Activated CD8-positive, alpha-beta memory T cell treated with anti-CD3 and anti-CD28 coated beads, Interleukin-2, amount 50 U/mL, for 24 hours (primary cell): ENCODE measurements around the gene NAV2.
"Not testable (repeated sequence)": the region's sequence is repeated elsewhere in the genome, so short reads cannot be mapped to it uniquely, and the experiment has no call there.

ENCODE experiments used
- DNase-seq: peaks from one replicate; pipeline ENCODE4 v3.0.0-alpha.2; 2020; ENCODE audit errors: extremely low read depth

Gene NAV2

DNA sequence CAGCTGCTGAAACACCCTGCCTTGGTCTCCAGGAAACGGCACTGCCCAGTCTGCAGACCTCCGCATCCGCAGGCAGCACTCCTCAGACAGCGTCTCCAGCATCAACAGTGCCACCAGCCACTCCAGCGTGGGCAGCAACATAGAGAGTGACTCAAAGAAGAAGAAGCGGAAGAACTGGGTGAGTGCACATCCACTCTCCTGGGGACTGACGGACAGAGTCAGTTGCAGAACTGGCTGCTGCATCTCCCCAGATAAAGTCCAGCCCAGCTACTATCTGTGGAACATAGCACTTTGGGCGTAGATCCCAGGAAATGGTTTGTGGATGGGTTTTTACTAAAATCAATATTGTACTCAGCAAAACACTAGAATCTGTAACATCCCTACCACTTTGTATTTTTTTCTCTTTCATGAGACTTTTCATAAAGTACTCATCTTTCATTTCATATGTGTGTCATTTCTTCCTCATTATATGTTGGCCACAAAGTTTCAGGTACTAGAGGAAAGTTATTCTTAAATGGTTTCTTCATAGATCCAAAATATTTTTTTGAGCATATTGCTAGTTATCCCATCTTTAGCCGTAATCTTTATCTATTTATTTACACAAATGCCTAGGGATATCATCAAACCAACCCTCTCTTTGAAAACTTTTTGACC lies 367.5 kb downstream of the NAV2 start:
- DNase-seq = no peak

DNA sequence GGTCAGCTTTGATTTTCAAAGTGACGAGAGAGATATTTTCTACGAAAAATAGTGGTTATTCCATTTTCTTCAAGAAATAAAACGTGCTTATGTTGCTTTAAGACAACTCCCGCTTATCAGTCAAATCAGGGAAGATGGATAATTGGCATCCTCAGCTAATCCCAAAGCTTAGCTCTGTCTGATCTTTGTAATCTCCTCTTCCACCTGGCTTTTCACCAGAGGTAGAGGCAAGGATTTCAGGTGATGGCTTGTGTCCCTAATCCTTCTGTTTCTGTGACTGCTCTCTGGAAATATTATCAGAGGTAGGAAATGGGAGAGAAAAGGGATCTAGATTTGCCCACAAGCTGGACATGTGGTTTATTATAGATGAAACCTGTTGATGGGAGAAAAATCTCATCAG lies 368.7 kb downstream of the NAV2 start:
- DNase-seq = no peak

DNA sequence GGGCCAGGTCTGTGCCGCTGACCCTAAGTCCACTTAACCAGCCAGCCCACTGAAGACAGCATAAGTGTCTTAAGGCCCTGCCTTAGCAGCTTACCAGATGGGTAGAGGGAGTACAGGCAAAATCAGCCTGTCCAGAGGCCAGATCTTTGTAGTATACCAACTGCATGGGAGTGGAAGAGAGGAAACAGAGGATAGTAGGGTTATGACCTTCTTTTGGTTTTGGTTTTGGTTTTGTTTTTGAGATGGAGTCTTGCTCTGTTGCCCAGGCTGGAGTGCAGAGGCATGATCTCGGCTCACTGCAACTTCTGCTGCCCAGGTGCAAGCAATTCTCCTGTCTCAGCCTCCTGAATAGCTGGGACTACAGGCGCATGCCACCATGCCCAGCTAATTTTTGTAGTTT lies 371.2 kb downstream of the NAV2 start:
- not testable (repeated sequence) for DNase-seq

DNA sequence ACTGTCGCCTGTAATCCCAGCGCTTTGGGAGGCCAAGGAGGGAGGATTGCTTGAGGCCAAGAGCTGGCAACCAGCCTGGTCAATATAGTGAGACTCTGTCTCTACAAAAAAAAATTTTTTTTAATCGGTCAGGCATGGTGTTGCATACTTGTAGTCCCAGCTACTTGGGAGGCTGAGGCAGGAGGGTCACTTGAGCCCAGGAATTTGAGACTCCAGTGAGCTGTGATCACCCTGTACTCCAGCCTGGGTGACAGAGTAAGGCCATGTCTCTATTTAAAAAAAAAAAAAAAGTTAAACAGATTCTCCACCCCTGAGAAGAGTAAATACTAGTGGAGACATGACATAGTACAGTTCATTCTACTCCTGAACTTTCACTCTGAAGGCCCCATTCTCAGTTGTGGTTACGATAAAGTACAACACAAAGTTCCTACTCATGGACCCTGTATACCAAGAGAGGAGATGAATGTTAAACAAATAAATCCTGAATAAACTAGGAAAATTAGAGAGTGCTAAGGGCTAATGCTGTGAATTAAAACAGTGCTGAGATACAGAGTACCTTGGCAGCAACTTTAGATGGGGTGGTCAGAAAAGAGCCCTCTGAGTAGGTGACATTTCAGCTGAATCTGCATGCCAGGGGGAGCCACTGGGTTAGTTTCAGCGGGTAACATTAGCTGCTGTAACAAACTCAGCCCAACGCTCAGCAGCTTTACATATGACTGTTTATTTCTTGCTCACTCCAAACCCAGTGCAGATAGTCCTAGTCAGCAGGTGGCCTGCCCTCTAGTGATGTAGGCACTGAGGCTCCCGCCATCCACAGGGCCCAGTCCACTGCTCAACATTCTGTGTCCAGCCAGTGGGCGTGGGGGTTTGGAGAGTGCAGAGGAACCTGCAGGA lies 372.5 kb downstream of the NAV2 start:
- no peak for DNase-seq

DNA sequence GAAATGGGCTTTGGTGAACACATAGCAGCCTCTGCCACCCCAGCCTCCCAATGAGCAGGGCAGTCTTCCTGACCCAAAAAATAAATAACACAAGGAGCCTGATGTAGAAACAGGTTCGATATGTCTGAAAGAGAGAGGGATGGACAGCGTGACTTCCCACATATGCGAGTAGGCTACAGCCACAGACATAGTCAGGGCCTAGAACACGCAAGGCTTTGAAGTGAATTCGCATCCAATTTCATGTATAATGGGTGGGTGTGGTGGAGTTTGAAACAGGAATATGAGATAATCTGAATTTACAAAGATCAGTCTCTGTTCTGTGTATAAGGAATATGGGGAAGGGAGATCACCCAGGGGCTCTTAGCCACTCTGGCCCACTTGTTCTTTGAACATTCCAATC lies 373.3 kb downstream of the NAV2 start:
- no peak for DNase-seq

DNA sequence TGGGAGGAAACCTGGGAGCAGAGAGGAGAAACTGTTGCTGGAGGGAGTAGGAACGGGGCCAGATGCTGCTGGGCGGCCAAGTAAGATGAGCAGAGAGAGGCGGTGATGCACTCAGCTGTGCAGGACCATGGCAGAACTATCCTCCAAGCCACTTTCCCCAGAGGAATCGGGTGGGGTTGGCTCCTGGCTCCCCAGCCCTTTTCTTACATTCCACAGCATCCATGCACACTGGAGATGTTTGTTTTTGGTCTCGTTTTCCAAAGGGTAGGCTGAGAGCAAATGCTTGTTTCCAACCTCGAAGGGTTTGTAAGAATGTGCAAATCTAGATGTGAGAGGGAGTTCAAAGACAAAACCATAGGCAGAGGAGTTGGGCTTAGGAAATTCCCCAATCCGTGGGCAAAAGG lies 374.5 kb downstream of the NAV2 start:
- no peak for DNase-seq

DNA sequence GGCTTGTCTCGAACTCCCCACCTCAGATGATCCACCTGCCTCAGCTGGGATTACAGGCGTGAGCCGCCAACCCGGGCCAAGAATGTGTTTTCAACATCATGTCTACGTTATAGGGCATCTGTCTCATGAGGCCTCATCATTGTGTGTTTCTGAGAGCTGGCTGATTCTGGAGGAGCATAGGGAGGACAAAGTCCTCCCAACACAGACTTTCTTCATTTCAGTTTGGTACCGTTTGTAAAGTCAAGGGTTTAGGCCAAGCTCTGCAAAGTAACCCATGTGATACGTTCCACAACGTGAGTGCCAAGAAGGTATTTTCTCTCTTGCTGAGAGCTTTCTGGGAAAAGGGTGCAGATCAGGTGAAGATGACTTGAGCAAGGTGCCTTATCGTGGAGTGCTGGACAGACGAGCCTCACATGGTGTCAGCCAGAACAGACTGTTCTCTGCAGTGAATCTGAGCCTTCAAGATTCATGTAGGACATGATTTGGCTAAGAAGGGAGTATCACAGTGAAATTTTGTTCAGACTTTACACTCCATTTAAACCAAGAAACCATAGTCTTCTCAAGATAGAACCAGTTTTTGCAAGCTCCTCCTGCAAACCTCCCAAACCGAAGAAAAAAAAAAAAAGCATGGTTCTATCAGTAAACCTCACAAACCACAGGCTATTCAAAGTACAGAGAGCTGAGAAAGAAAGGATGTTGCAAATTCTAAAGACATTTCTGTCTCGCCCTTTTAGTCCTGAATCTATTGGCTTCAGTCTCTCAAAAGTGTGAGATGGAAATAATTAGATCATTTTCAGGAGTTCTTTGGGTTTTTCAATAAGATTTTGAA lies 376.0 kb downstream of the NAV2 start:
- DNase-seq = no peak

DNA sequence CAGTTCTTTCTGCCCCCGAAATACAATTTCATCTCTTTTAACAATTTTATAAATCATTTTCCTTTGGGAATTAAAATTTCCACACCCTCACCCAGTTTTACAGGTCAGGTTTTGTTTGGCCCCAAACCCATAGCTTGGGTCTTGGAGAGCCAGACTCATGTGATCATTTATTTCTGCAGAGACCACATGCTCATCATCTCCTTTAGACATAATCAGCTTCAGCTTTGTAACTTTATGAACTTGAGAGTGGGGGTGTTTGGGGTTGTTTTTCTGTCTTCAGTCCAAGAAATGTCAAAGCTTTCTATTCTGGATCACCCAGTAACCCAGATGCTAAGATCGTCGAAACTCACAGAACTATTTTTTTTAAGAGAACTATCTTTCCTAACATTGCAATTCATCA lies 376.7 kb downstream of the NAV2 start:
- DNase-seq = no peak

DNA sequence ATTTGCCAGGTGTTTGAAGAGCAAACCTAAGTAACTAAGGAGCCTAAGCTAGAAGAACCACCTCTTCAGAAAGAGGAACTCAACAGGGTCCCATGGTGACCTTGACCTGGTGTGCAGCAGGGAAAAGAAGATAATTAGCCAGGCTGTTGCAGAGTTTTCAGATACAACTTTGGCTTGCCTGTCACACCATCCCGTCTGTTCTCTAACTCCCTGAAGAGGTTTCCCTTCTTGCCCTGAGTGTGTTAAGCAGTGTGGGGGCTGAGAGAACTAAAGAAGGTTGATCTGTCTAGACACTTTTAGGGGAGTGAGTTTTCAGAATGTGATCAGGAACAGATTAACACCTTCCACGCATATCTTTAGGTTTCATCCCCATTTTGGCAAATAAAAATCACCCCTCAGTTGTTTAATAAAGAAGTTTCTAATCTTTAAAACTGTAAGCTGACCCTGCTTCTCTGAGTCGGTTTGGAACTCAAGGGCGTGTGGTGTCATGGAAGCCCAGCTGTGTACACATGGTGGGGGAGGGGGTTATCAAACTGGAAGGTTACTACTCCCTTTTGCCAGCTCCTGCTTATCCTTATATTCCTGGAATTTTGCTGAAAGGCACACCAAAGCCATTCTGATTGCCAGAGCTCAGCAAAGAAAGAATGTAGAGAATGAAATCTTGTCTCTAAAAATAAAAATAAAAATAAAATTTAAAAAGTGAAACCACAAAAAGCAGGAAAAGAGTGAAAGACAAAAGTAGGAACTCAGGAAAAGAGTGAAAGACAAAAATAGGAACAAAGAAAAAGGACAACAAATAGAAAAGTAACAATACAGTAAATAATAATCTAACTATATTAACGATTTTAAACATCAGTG lies 377.4 kb downstream of the NAV2 start:
- no peak for DNase-seq

DNA sequence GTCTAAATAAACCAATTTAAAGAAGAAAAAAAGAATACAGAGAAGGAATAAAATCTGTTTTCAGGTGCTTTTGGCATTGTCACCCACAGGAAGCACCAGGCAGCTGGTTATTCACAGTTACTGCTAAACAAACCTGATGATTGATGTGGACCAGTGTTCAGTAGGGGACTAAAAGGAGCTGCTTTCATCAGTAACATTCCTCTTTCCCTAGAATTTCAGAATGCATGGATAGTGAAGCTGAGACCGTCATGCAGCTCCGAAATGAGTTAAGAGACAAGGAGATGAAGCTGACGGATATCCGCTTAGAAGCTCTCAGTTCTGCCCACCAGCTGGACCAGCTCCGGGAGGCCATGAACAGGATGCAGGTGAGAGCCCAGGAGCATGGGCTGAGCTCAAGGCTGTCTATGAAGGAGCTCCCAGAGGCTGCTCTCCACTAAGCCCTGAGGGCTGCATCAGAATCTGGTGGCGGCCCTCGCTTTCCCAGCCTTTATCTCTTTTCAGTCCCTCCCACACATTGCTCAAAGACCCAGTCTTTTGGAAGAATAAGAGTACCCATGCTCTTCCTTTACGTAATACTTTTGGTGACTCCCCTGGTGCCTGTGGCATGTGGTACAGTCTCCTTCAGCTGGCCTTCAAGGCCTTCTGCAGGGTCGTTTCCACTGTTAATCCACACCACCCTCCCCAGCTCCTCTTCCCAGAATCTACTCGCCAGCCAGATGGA lies 378.2 kb downstream of the NAV2 start:
- DNase-seq = no peak

DNA sequence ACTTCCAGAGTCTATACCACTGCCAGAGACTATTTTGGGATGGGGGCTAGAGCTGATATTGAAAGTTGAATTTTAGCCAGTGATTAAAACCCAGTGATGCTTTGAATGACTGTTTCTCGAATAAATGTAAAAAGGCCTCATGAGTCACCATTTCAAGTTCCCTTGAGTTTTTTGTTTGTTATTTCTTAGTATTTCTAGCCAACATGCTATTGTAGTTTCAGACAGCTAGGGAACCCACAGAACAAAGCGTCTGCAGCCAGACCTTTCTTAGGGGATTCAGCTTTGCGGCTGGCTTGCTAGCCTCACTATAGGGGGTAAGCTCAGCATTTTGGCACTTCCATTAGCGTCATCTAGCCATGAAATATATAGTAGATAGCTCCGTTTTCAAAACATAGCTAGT lies 381.1 kb downstream of the NAV2 start:
- no peak for DNase-seq

DNA sequence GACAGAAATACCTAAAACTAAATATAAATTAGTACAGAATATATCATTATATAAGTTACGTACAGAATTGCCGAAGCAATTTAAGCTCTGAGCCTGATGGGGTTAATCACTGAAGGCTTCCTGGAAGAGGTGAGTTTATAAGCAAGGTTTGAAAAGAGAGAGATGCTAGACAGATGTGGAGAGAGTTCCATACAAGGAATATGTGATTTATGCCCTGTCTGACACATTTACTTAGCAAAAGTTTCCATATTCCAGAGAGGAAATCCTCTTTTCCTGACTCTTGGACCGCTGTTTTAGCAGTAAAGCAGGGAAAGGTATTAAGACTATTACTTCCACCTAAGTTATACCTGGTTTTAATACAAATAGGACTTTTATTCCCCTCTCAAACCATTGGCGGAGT lies 382.6 kb downstream of the NAV2 start:
- DNase-seq = no peak

DNA sequence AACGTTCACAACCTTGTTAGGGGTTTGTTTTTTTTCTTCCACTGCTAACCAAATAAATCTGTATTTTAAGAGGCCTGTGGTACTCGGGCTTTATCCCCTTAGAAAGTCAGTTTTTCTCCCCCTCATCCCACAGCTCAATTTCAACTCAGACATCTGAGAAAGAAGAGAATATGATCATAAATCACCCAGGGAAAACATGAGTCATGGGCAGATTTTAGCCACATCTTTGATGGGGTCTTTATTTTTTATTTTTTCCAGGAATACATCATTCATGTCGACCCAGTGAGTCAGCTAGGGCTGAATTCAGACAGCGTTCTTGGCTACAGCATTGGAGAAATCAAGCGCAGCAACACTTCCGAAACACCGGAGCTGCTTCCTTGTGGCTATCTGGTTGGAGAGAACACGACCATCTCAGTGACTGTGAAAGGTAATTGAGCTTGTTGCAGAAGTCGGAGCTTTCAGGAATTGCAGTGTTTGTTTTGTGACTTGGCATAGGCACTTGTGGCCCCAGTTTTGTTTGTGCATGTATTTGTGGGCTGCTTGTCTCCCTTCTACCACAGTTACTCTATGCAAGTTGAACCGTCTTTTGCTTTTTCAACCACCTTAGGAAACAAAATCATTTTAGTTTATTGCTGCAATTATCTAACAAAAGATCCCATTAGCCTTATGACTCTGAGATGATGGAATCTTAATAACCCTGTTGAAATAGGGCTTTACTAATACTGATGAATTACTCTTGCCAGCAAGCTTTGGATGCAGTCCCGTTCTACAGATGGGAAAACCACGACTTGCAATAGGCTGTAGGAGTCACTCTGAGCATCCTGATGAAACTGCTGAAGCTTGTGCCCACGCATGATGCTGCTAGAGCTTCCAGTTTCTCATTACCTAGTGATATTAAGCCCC lies 384.9 kb downstream of the NAV2 start:
- no peak for DNase-seq

DNA sequence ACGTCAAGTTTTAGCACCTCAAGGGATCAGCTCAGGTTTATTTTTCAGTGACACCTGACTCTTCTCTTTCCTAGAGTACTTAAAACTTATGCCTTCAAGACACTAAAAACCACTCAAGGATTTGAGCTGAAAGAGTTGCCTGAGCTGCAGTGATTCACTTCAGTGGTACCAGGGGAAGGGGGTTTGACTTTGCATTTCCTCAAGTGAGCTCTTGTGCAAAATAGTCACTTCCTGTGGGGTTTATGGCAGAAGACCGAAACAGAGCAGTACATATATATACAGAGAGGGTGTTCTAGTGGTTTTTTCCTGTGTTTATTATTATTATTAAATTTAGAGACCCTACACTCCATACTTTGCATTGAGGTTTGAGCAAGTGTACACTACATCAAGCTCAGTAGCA lies 386.9 kb downstream of the NAV2 start:
- no peak for DNase-seq

DNA sequence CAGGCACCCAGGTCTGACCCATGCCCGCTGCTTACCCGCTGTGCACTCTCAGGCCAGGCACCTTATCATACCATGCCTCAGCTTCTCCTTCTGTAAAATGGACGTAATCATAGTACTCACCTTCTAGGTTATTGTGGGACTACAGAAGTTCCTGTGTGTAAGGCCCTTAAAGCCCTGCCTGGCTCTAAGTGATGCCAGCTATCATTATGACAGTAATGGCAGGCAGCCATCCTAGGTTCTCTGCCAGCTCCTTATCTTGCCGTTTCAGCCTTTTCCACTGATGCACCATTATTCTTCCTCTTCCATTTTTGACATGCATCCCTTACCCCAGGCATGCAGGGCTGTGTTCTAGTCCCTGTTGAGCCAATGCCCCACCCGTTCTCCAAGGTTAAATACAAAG lies 389.8 kb downstream of the NAV2 start:
- no peak for DNase-seq

DNA sequence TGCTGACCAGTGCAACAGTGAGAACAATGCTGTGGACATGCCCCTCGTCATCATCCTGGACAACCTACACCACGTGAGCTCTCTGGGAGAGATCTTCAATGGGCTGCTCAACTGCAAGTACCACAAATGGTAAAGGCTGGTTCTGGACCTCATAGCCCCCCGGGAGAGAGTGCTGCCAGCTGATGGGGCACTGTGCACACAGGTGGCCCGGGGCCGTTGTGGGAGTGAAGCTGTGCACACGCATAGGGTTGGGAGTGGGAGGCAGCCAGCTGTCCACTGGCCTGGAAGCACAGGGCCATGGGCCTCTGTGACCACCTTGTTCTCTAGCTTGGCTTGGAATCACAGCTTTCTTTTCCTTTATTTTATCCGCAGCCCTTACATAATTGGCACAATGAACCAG lies 390.6 kb downstream of the NAV2 start:
- no peak for DNase-seq

DNA sequence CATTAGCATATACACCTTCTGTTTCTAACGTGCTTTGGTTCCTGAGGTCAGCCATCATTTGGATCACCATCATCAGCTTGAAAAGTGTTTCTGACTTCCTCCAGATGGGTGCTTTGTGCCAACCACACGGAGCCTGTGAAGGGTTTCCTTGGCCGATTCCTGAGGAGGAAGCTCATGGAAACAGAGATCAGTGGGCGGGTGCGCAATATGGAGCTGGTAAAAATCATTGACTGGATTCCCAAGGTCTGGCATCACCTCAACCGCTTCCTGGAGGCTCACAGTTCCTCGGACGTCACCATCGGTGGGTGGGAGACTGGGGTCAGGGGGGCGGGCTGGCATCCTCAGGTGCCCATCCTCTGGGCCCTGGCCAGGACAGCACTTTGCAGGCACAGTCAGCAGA lies 392.8 kb downstream of the NAV2 start:
- no peak for DNase-seq

DNA sequence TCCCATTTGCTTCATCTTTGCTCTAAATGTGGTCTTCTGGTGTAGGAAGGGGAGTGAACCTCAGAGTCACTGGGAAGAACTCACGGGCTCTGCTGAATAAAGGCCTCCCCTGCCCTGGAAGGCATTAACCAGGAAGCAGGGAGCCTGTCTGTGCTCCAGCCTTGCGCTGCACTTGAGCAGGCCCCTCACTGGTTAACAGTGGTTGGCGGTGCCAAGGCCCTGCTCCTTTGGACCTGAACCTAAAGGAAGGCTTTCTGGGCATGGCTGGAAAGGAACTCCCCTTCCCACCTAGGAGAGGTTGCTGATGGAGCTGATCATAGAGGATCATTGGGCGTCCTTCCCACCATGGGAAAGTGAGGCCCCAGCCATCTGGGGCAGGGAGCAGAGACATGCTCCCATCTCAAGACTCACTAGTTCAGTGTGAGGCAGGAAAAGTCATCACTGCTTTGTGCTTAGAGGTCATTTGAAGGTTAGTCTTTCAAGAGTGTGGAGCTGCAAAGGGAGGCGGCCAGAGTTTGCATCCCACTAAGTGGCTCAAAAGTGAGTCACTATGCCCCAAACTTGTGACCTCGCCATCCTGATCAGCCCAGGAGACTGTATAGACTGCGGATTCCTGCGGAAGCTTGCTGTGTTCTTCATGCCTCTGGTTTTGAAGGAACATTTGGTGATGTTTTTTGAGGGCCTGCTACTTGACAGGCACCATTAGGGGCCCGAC lies 397.3 kb downstream of the NAV2 start:
- no peak for DNase-seq
